Measurements from ENCODE around the gene EPB41L2.

DNA sequence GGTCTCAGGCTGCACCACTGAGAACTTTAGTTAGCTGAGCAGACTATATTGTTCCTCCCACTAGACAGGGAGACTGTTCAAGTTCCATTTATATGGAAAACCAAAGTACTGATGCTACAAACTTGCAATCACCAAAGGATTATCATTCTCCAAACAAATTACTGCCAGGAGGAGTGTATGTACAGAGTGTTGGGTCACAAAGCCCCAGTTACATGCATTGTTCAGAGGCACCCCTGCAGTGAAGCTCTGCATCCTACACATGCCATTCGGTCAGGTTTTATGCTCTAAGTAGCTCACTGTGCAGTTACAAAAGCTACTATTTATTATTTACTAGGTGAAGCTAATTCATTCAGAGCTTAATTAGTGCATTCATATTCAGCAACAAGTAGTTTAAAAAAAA lies 160.0 kb downstream of the EPB41L2 start:
- no peak for TF ChIP-seq POLR2AphosphoS5 (IDR thresholded peaks at IDR 0.05; ENCODE audit: borderline replicate concordance, low read depth, low read length)
- TF ChIP-seq EZH2 (IDR thresholded peaks at IDR 0.05) = no peak

All from SK-N-MC (cell line).